HG03139 (cell line): ENCODE measurements around the gene IQGAP2.

Experiments used
- ATAC-seq: cut with Tn5 transposase; IDR thresholded peaks from one replicate; pipeline ENCODE4 v1.9.1; 2021; ENCODE audit not compliant: unreplicated experiment

Gene IQGAP2

GRCh38 chr5:76703707-76704106 is 300.6 kb downstream of the IQGAP2 start:
- ATAC-seq: no peak

GRCh38 chr5:76704131-76704663 is 301.1 kb downstream of the IQGAP2 start:
- ATAC-seq: no peak

GRCh38 chr5:76705574-76705973 is 302.5 kb downstream of the IQGAP2 start:
- no peak for ATAC-seq

- no peak for ATAC-seq
These were observed 306.7 kb downstream of the IQGAP2 start for GRCh38 chr5:76709762-76710161.

- ATAC-seq: no peak
These were observed 307.9 kb downstream of the IQGAP2 start for GRCh38 chr5:76710991-76711390.

- ATAC-seq: peak; percentile 4
These were observed 311.8 kb downstream of the IQGAP2 start for GRCh38 chr5:76714751-76715485.

GRCh38 chr5:76715486-76715735 is 312.3 kb downstream of the IQGAP2 start:
- peak; percentile 22 for ATAC-seq

GRCh38 chr5:76715736-76716455 is 312.8 kb downstream of the IQGAP2 start, which contains the start of gene F2R:
F2R (plus strand) TSS chr5:76716126; CDS start chr5:76716308, 182 bp downstream.
- ATAC-seq: peak; percentile 64

- ATAC-seq: no peak
These were observed 313.5 kb downstream of the IQGAP2 start for GRCh38 chr5:76716456-76717157.

- ATAC-seq: no peak
These were observed 314.4 kb downstream of the IQGAP2 start for GRCh38 chr5:76717222-76718083.

GRCh38 chr5:76718381-76718832 is 315.3 kb downstream of the IQGAP2 start:
- ATAC-seq: no peak

GRCh38 chr5:76718880-76719279 is 315.8 kb downstream of the IQGAP2 start:
- no peak for ATAC-seq

GRCh38 chr5:76720988-76721569 is 318.0 kb downstream of the IQGAP2 start:
- ATAC-seq: peak; percentile 93

- ATAC-seq: no peak
These were observed 320.2 kb downstream of the IQGAP2 start for GRCh38 chr5:76723266-76723665.

- no peak for ATAC-seq
These were observed 320.8 kb downstream of the IQGAP2 start for GRCh38 chr5:76723906-76724305.

- no peak for ATAC-seq
These were observed 321.8 kb downstream of the IQGAP2 start for GRCh38 chr5:76724871-76725270.

GRCh38 chr5:76728965-76729364 is 325.9 kb downstream of the IQGAP2 start:
- no peak for ATAC-seq

GRCh38 chr5:76729373-76730290 is 326.5 kb downstream of the IQGAP2 start:
- ATAC-seq: no peak

- no peak for ATAC-seq
These were observed 329.4 kb downstream of the IQGAP2 start for GRCh38 chr5:76732405-76733048.
